ENCODE data around the gene MARCHF2. TPM values are rescaled to one million over a fixed set of nuclear protein-coding genes. Genes with fewer than 3 reads are reported as not detected.
A peak's percentile ranks its signal among the peaks of the same experiment; 100 is the strongest.
"Not testable (repeated sequence)": the region's sequence is repeated elsewhere in the genome, so short reads cannot be mapped to it uniquely, and the experiment has no call there.

Gene MARCHF2
- total RNA-seq, 4 donors from 2014 or later, result 53.5 to 110 (median 60.8) TPM

- intact Hi-C loops (cut with DNase I; ENCODE audit: low total_unique reads); DNase-seq (ENCODE audit: low spot score in 2 of 2); H3K4me3 ChIP-seq (ENCODE audit: low read depth, poor library complexity, severe bottlenecking): not testable (repeated sequence)
- 33 to 45% methylated on average over 2 of the region's 2 CpGs for WGBS, 2 donors
Measured at GRCh38 chr19:8385103-8385502, 28.0 kb upstream of the MARCHF2 start.

DNA sequence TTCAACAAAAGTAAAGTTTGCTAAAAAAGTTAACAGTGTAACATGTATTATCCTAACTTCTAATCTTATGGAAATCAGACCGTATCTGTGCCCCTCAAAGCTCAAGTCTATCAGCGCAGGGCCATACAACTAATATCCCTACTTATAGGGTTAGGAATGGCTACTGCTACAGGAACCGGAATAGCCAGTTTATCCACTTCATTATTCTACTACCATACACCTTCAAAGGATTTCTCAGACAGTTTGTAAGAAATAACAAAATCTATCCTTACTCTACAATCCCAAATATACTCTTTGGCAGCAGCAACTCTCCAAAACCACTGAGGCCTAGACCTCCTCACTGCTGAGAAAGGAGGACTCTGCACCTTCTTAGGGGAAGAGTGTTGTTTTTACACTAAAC, 27.5 kb upstream of the MARCHF2 start:
- H3K4me3 ChIP-seq (ENCODE audit: low read depth, poor library complexity, severe bottlenecking); DNase-seq (ENCODE audit: low spot score in 2 of 2); intact Hi-C loops (cut with DNase I; ENCODE audit: low total_unique reads): not testable (repeated sequence)
- 56 to 60% methylated on average over 3 of the region's 3 CpGs for WGBS, 2 donors

DNA sequence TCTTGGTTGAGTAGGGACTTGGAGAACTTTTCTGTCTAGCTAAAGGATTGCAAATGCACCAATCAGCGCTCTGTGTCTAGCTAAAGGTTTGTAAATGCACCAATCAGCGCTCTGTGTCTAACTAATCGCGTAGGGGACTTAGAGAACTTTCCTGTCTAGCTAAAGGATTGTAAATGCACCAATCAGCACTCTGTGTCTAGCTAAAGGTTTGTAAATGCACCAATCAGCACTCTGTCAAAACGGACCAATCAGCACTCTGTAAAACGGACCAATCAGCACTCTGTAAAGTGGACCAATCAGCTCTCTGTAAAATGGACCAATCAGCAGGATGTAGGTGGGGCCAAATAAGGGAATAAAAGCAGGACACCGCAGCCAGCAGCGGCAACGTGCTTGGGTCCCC, 26.7 kb upstream of the MARCHF2 start:
- not testable (repeated sequence) for H3K4me3 ChIP-seq (ENCODE audit: low read depth, poor library complexity, severe bottlenecking); DNase-seq (ENCODE audit: low spot score in 2 of 2)

DNA sequence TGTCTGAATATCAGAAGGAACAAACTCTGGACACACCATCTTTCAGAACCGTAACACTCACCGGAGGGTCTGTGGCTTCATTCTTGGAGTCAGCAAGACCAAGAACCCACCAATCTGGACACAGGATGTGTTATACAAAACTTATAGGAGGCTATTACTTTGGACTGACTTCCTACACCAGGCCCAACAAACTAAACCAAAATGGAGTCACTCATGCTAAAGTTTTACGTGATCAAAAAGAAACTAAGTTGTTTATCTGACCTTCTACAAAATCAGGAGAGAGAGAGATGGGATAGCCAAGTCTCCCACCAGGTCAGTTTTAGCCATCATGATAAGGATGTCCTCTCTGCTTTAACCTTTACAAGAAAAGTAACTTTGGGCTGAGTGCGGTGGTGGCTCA, 26.1 kb upstream of the MARCHF2 start:
- no peak for DNase-seq (ENCODE audit: low spot score in 2 of 2)

More for the DNA sequence above, 26.7 kb upstream of the MARCHF2 start:
- intact Hi-C loops (cut with DNase I; ENCODE audit: low total_unique reads), result not testable (repeated sequence)
- 81 to 96% methylated on average over 9 of the region's 9 CpGs for WGBS, 2 donors

GRCh38 chr19:8387688-8388611, 25.2 kb upstream of the MARCHF2 start:
- intact Hi-C loops (cut with DNase I; ENCODE audit: low total_unique reads), result no loop called here

More for the DNA sequence above, 26.1 kb upstream of the MARCHF2 start:
- intact Hi-C loops (cut with DNase I; ENCODE audit: low total_unique reads), result no loop called here
- no peak overlapping the region for H3K4me3 ChIP-seq (ENCODE audit: low read depth, poor library complexity, severe bottlenecking)
- no peak for TF ChIP-seq CTCF (IDR thresholded peaks at IDR 0.05)
- no peak for TF ChIP-seq POLR2A (IDR thresholded peaks at IDR 0.05)
- WGBS, 2 donors, result 83 to 98% methylated on average over 4 of the region's 4 CpGs

DNA sequence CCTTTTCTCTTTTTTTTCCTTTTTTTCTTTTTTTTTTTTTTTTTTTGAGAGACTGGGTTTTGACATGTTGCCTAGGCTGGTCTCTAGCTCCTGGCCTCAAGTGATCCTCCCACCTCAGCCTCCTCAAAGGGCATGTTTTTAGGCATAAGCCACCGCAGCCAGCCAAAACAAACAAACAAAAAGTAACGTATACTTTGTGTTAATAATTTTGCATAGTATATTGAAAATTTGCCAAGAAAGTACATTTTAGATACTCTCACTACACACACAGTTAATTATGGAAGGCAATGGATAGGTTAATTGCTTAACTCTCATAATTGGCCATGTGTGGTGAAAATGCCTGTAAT, 24.5 kb upstream of the MARCHF2 start:
- DNase-seq (ENCODE audit: low spot score in 2 of 2), result no peak
- no peak overlapping the region for H3K4me3 ChIP-seq (ENCODE audit: low read depth, poor library complexity, severe bottlenecking)
- intact Hi-C loops (cut with DNase I; ENCODE audit: low total_unique reads), result no loop called here
- TF ChIP-seq POLR2A (IDR thresholded peaks at IDR 0.05) (no peak), CTCF (IDR thresholded peaks at IDR 0.05) (no peak)
- 57 to 59% methylated on average over 2 of the region's 2 CpGs for WGBS, 2 donors

More at GRCh38 chr19:8387688-8388611, 25.2 kb upstream of the MARCHF2 start:
- DNase-seq (ENCODE audit: low spot score in 2 of 2), result no peak
- H3K4me3 ChIP-seq (ENCODE audit: low read depth, poor library complexity, severe bottlenecking), result no peak overlapping the region
- WGBS, 2 donors, result 89 to 90% methylated on average over 16 of the region's 16 CpGs
- TF ChIP-seq CTCF (IDR thresholded peaks at IDR 0.05) (no peak), POLR2A (IDR thresholded peaks at IDR 0.05) (no peak)

- TF ChIP-seq CTCF (IDR thresholded peaks at IDR 0.05), result no peak
- peak in 1 of 2 donors; percentile 67 for TF ChIP-seq POLR2A (IDR thresholded peaks at IDR 0.05)
- H3K4me3 ChIP-seq (ENCODE audit: low read depth, poor library complexity, severe bottlenecking), result peak within 1 kb of the TSS; percentile 98
- intact Hi-C loops (cut with DNase I; ENCODE audit: low total_unique reads), result no loop called here
- peak; percentile 100 for DNase-seq (ENCODE audit: low spot score in 2 of 2)
- 0% methylated on average over 25 to 68 of the region's 70 CpGs for WGBS, 2 donors
Measured at GRCh38 chr19:8389891-8390616, 23.1 kb upstream of the MARCHF2 start, which contains the start of gene RAB11B. RAB11B (plus strand) TSS chr19:8390360; CDS start chr19:8390417, 57 bp downstream.

Data from lower leg skin (tissue), 4 donors.